Keratinocyte (primary cell): ENCODE results near the gene DDX20. TPM values are rescaled to one million over a fixed set of nuclear protein-coding genes. Genes with fewer than 3 reads are reported as not detected.

ENCODE experiments used
- DNase-seq: peaks from one replicate; pipeline ENCODE4 v3.0.0-alpha.2; 2011; ENCODE audit warnings: low read depth, missing footprints, low spot score
- FAIRE-seq: peaks from 2 replicates; lab custom pipeline; 2011; peaks lifted over from hg19 to GRCh38; lab: Jason Lieb, UNC
- H2AFZ ChIP-seq: 2 replicates; pipeline ENCODE4 v1.6.0; 2012; ENCODE audit warnings: low read length, control low read depth, inconsistent platforms; ENCODE audit not compliant: control insufficient read depth
- H3K27ac ChIP-seq: 2 replicates; pipeline ENCODE4 v1.5.1; 2011; ENCODE audit warnings: low read length; ENCODE audit not compliant: control insufficient read depth, insufficient read depth
- H3K27me3 ChIP-seq: 3 replicates; pipeline ENCODE4 v1.6.0; 2011; ENCODE audit warnings: low read length; ENCODE audit not compliant: control insufficient read depth, insufficient read depth; ENCODE audit errors: extremely low read depth
- H3K36me3 ChIP-seq, 2 experiments: 2 replicates in 1 of 2; 3 replicates in 1 of 2; pipeline ENCODE4 v1.5.1; 2011; ENCODE audit warnings: low read length in 2 of 2, mild to moderate bottlenecking in 1 of 2; ENCODE audit not compliant: control insufficient read depth in 2 of 2, insufficient read depth in 2 of 2; ENCODE audit errors: extremely low read depth in 1 of 2
- H3K4me1 ChIP-seq: 3 replicates; pipeline ENCODE4 v1.5.1; 2011; ENCODE audit warnings: low read length; ENCODE audit not compliant: control insufficient read depth, insufficient read depth; ENCODE audit errors: extremely low read depth
- H3K4me2 ChIP-seq: 3 replicates; pipeline ENCODE4 v1.6.0; 2011; ENCODE audit warnings: low read depth, low read length; ENCODE audit not compliant: control insufficient read depth, insufficient read depth; ENCODE audit errors: extremely low read depth
- H3K4me3 ChIP-seq, 3 experiments: fragments of 200-600 bp in 1 of 3; sonication (generic) in 1 of 3; 2 replicates in 2 of 3; 3 replicates in 1 of 3; pipeline ENCODE4 v1.5.1; 2011 to 2016; ENCODE audit warnings: low read length in 3 of 3, mild to moderate bottlenecking in 3 of 3, control low read depth in 2 of 3, inconsistent platforms in 1 of 3, low read depth in 1 of 3, mixed read lengths in 1 of 3, mixed run types in 1 of 3, moderate library complexity in 1 of 3; ENCODE audit not compliant: control insufficient read depth in 2 of 3, insufficient read depth in 2 of 3; ENCODE audit errors: extremely low read depth in 1 of 3
- H3K79me2 ChIP-seq: 2 replicates; pipeline ENCODE4 v1.6.0; 2012; ENCODE audit warnings: low read length; ENCODE audit not compliant: control insufficient read depth, insufficient read depth
- H3K9ac ChIP-seq: 3 replicates; pipeline ENCODE4 v1.6.0; 2011; ENCODE audit warnings: low read length; ENCODE audit not compliant: control insufficient read depth, insufficient read depth; ENCODE audit errors: extremely low read depth
- H3K9me1 ChIP-seq: 3 replicates; pipeline ENCODE4 v1.6.0; 2011; ENCODE audit warnings: low read length; ENCODE audit not compliant: control insufficient read depth, insufficient read depth; ENCODE audit errors: extremely low read depth
- H3K9me3 ChIP-seq: 2 replicates; pipeline ENCODE4 v1.5.1; 2012; ENCODE audit warnings: low read depth, low read length; ENCODE audit not compliant: control insufficient read depth
- H4K20me1 ChIP-seq: 3 replicates; pipeline ENCODE4 v1.6.0; 2011; ENCODE audit warnings: low read length; ENCODE audit not compliant: control insufficient read depth, insufficient read depth; ENCODE audit errors: extremely low read depth
- CTCF ChIP-seq, 3 experiments: IDR thresholded peaks in 1 of 3; conservative IDR thresholded peaks in 1 of 3; optimal IDR thresholded peaks in 1 of 3; 2 replicates in 2 of 3; 3 replicates in 1 of 3; pipeline versions ENCODE3 to v1.5.1; 2011; ENCODE audit warnings: low read length in 3 of 3, mild to moderate bottlenecking in 3 of 3, moderate library complexity in 2 of 3, control low read depth in 1 of 3, inconsistent platforms in 1 of 3; ENCODE audit not compliant: insufficient read depth in 2 of 3; ENCODE audit errors: extremely low read depth in 1 of 3
- EZH2 ChIP-seq: IDR thresholded peaks from one replicate; pipeline ENCODE4 v1.6.1; 2012; ENCODE audit warnings: inconsistent platforms, mild to moderate bottlenecking, low read length, moderate library complexity
- dilution Hi-C: fragments of 300-500 bp; cut with MboI; formaldehyde crosslinking; loops from one replicate; pipeline ENCODE4 v1.7.0; 2020; ENCODE audit warnings: low sequenced_read_pairs; ENCODE audit not compliant: extremely low pct_ligation_motif_present
- polyA plus RNA-seq, 5 experiments: library from polyadenylated mRNA; depleted of rRNA in 3 of 5; stranded (reverse) in 3 of 5; stranded (forward) in 1 of 5; unstranded in 1 of 5; fragments of >200 nt; gene quantifications; 1 replicate in 1 of 5; 2 replicates in 3 of 5; 3 replicates in 1 of 5; pipeline versions ENCODE4 v1.2.1 to v1.2.3, GENCODE V29; 2011 to 2012; ENCODE audit warnings: missing spikeins in 2 of 5, low read depth in 1 of 5, low replicate concordance in 1 of 5

DDX20 gene
- polyA plus RNA-seq, 1 donor (not counting 4 experiments of a cell fraction or from before 2014, with no cell fraction given), result 14.8 TPM

DNA sequence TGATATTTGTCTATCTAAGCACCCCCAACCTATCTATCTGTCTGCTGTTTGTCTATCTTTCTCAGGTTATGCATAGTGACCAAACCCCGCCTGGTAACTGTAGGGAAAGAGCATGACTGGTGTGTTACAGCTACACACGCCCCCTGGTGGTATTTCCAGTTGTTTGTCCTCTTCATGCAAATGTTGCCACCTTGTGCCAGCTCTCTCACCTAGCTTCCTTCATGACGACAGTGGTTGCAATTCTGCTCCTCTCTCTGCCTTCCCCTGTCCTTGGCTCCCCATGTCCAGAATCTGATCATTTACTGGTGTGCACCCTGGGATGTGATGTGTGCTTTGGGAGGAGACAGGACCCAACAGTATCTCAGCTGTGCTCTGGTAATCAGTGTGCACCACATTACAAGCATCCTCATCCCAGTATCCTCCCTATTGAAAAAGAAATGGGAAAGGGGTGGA is 8.4 kb upstream of the DDX20 start:
- dilution Hi-C loops, result no loop called here
- DNase-seq (peak; percentile 56), FAIRE-seq (peak; percentile 83)
- H4K20me1 ChIP-seq, result no peaks in the 10 kb centered on the region
- no peaks in the 10 kb centered on the region for H3K4me1 ChIP-seq
- no peak overlapping the region for H3K27ac ChIP-seq
- no peak overlapping the region for H3K4me3 ChIP-seq
- no peaks in the 10 kb centered on the region for H3K9me3 ChIP-seq
- no peak overlapping the region for H2AFZ ChIP-seq
- no peak overlapping the region for H3K9ac ChIP-seq
- H3K9me1 ChIP-seq, result no peaks in the 10 kb centered on the region
- no peaks in the 10 kb centered on the region for H3K79me2 ChIP-seq
- H3K36me3 ChIP-seq, result no peaks in the 10 kb centered on the region
- H3K4me2 ChIP-seq, result no peak overlapping the region
- TF ChIP-seq CTCF (optimal IDR thresholded peaks at IDR 0.05 in 1 of 3, IDR thresholded peaks at IDR 0.05 in 1 of 3, conservative IDR thresholded peaks at IDR 0.05 in 1 of 3; ENCODE audit: extremely low read depth in 1 of 3, insufficient read depth in 2 of 3, low read length in 3 of 3), result peak; percentile 73 to 99 (median 98)
- TF ChIP-seq EZH2, result no peak
- no peaks in the 10 kb centered on the region for H3K27me3 ChIP-seq

- no peaks in the 10 kb centered on the region for H3K79me2 ChIP-seq
- no peak overlapping the region for H3K4me2 ChIP-seq
- DNase-seq (no peak), FAIRE-seq (no peak)
- no peaks in the 10 kb centered on the region for H3K4me1 ChIP-seq
- H3K36me3 ChIP-seq, result no peaks in the 10 kb centered on the region
- H3K27ac ChIP-seq, result no peak overlapping the region
- no peak for TF ChIP-seq CTCF (optimal IDR thresholded peaks at IDR 0.05 in 1 of 3, IDR thresholded peaks at IDR 0.05 in 1 of 3, conservative IDR thresholded peaks at IDR 0.05 in 1 of 3; ENCODE audit: extremely low read depth in 1 of 3, insufficient read depth in 2 of 3, low read length in 3 of 3)
- no peak for TF ChIP-seq EZH2
- no peaks in the 10 kb centered on the region for H4K20me1 ChIP-seq
- H3K4me3 ChIP-seq, result no peak overlapping the region
- H3K27me3 ChIP-seq, result no peaks in the 10 kb centered on the region
- dilution Hi-C loops, result no loop called here
- H3K9me3 ChIP-seq, result no peaks in the 10 kb centered on the region
- H3K9ac ChIP-seq, result no peak overlapping the region
- no peaks in the 10 kb centered on the region for H3K9me1 ChIP-seq
- no peak overlapping the region for H2AFZ ChIP-seq
Observed at GRCh38 chr1:111747947-111748346, 7.8 kb upstream of the DDX20 start.
